Effector CD4-positive, alpha-beta T cell (primary cell): ENCODE measurements around the gene DIPK1C.

Experiments used
- DNase-seq: peaks from one replicate; pipeline ENCODE4 v3.0.0-alpha.2; 2020

The DIPK1C gene

DNA sequence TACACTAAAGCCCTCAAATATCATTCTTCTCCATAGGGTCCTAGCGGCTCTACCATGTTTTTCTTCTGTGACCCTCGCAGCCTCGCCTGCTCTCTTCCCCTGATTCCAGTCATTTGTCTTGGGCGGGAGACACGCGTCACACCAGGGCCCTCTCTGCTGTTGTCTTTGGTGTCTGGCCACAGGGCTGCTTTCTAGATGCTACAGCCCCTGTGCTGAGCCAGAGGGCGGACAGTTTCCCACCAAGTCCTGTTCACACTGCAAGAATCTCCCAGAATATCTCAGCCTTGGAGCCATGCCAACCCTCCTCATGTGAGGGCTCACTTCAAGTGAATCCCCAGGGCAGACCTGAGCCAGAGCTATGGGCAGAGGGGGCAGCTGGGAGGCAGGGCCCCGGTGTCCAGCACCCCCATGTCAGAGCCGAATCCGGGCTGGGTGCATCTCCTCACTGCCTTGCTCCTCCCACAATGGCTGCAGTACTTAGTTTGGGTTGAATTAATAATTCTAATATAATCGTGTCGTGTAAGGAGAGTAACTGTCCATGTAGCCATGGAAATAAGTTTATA lies 42.1 kb downstream of the DIPK1C start:
- no peak for DNase-seq

DNA sequence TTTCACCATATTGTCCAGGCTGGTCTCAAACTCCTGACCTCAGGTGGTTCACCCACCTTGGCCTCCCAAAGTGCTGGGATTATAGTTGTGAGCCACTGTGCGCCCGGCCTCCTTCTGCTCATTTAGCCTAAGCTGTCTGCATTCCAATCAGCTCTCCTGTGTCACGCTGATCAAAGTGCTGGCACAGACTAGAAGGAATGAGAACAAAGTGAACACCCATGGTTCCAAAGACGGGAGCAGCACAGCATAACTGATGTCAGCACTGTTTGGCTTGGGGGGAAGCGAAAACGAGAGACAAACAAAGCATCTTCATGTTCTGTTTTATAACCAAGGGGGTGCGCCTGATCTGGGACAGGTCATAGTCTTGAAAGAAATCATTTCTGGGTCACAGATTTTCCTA lies 43.3 kb downstream of the DIPK1C start:
- DNase-seq = no peak

DNA sequence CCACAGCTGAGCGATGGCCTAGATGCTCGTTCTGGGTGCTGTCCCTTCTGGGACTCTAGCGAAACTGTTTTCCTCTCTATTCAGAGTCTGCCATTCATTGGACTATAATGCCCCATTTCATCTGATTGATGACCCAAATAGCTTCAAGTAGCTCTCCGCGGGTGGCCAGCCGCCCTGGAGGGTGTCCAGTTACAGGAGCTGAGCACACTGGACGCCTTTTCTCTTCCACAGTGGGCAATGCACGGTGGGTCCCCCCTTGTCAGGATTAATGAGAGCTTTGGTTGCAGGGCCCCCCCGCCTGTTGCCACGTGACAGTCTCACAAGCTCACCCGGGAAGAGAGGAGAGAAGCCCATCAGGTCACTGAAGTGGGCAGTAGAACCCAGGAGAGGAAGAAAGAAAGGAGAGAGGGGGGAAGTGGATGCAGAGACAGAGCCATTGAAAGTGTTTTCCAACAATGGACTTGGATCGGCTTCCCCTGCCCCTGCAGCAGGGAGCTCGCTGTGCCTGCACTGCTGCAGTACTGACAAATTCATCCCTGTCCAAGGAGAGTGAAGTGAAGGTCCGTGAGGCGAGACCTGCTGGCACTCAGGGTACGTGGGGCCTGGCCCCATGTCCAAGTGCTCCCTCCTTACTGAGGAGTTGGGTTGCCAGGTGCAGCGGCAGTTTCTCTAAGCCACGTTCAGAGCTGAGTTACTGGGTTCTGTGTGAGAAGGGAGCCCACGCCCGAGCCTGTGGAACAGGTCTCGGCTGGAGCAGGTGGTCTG lies 44.8 kb downstream of the DIPK1C start:
- no peak for DNase-seq

DNA sequence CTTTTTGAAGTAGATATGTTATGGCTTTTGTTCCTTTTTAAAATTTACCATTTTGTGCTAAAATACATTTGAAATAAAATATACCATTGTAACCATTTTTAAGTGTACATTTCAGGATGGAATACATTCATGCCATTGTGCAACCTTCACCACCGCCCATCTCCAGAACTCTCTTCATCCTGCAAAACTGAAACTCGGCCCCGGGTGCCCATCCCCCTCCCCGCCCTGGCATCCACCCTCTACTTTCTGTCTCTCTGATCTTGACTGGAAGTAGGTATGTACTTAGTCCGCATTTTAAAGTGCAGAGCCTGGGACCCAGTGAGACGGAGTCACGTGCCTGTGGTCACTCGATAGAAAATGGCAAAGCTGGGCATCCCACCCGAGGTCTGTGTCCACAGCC lies 45.6 kb downstream of the DIPK1C start:
- DNase-seq = no peak

DNA sequence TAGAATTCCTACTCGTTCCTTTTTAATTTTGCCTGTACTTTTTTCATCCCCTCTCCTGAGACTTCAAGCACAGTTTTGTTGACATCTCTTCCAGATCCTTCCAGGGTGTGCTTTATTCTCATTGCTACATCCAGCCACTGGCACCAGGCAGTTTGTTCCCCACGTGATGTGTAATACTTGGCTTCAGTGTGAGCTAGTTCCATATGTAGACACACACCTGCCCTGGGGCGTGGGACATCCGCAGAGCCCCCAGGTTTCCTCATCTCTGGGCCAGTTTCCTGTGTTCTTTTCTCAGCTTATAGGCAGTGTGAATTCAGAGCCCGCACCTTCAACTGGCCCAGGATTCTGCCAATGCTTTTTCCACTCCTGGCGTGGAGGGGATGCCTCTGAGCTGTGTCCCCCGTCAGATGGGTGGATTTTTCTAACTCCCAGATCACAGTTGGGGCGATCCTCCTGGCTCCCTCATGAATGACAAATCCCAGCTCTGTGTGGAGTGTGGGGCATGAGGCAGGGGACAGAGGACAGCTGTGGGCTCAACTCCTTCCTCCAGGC lies 46.6 kb downstream of the DIPK1C start:
- no peak for DNase-seq

DNA sequence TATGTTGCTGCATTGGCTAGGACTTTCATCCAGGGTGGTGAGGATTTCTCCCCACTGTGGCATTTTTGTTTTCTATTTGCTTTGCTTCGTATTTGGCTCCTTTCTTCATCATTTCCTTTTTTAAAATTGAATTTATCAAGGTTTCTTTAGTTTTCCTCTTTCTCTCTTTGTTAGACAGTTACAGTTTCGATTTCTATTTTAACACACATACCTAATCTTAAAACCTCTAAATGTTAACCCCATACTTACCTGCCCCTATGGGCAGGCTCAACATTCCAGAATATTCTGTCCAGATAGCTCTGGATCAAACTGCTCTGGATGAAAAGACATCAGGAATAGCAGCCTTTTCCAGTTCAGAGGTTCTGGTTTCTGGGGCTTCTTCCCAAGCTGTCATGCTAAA lies 49.2 kb downstream of the DIPK1C start:
- no peak for DNase-seq

DNA sequence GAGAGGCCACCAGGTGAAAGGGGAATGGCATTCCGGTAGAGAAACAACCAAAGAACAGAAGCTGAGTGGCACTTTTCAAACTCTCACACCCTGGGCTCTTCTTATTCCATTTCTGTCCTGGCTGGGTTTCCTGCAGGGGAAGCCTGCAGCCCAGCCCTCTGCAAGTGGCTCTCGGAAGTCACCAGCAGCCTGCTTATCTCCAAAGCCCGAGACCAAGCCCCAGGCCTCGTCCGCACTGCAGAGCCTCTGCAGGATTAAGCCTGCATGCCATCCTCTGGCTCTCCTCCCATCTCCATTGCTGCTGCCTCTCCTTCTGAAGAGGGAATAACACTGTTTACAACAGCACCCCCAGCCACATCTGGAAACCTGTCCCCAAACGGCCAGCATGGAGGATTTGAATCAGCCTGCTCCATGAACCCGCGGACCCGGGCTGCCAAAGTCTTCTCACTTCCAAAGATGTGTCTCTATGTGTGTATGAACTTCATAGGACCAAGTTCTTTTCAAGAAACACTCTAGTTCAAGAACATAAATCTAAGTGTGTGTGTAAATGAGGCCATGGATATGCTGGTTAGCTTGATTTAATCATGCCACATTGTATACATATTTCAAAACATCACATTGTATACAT lies 54.2 kb downstream of the DIPK1C start:
- DNase-seq = no peak

DNA sequence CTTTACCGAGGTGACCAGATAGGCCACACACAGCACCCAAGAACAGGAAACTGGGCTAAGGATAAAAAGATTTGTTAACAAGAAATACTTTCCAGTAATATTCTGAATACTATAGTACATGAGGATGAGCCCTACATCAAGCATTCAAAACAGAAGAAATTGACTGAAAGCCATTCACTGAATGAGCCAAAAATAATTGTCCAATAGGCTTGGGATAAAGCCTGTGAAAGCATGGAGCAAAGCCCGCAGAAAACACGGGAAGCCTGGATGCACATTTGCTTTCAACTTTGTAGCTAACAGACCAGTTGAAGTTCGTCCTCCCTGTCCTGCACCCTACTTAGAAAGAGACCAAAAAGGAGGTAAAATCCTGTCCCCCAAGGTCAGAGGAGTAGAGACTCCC lies 56.3 kb downstream of the DIPK1C start:
- no peak for DNase-seq

DNA sequence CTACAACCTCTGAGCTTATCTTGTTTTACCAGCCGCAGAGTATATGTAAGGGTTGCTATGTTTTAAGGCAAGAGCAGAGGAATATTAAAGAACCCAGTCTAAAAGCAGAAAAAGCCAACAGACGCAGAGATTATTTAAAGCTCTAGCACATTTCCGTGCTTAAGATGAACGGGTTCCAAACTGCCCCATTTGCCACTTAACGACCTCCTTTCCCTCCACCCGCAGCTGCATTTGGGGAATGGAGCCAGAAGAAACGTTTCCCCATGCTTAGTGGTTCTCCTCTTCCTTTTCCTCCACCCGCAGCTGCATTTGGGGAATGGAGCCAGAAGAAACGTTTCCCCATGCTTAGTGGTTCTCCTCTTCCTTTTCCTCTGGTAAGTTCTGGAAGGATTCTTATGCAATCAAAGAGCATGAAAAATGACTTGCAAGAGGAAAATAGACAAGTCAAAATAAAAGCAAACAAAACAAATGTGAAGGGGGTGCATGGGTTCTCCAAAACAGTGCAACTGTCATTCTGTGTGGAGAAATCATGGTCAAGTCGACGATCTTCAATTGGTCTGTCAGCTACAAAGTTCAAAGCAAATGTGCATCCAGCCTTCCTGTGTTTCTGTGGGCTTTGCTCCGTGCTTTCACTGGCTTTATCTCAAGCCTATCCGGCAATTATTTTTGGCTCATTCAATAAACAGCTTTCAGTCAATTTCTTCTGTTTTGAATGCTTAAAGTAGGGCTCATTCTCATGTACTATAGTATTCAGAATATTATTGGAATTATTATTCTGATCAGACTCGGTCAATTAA lies 57.8 kb downstream of the DIPK1C start:
- DNase-seq = no peak

DNA sequence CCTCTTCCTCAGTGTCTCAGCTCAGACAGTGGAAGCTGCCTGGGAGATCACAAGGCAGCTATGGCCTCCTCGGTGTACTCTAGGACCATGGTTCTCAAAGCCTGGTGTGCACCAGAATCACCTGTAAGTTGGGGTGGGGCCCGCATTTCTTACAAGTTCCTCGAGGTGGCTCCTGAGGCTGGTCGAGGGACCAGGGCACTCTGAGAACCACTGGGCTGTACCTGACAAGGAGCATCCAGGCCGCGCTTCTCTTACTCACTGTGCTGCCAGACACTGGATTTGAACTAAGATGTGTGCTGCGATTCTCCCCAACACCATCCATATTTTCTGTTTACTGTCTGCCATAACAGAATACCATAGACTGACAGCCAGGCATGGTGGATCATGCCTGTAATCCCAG lies 59.5 kb downstream of the DIPK1C start:
- DNase-seq = no peak

DNA sequence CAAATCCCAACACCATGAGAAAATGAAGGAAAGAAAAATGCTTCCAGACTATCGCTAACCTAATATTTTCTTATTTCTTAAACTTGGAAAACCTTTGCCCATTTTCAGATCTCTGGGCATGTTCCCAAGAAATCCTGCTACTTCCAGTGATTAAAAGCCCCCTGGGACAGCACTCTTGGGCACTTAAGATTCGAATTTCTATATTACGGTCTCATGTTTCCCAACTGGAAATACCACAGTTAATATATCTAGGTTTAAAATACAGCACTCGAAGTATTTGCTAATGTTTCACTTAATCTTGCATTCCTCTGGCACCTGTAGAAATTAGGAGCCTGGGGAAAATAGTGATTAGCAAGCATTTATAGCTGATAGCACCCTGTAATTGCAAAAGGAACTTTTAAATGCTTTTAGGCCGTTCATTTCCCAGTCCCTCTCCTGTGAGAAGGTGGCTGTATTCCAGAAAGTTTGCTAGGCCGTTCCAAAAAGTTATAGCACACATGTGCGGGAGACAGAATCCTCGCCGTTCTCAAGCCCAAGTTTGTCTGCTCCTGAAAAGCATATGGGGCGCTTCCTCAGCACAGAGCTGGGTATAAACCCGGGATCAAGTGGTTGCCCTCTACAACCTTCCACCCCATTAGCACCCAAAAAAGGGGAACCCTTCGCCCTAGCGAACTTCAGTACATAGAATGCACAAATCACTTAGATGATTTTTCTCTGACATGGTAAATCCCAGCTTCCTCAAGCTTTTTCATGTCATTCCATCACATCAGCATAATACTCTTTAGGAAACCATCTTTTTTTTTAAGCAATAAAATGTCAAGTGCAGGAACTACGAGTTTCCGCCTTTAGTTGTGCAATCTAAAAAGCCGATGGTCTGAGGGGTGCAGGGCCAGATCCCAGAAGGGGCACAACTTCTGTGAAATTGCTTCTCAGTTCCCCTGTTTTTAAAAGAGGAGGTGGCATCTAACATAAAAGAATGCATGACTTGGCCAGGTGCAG lies 60.6 kb downstream of the DIPK1C start:
- DNase-seq = no peak

DNA sequence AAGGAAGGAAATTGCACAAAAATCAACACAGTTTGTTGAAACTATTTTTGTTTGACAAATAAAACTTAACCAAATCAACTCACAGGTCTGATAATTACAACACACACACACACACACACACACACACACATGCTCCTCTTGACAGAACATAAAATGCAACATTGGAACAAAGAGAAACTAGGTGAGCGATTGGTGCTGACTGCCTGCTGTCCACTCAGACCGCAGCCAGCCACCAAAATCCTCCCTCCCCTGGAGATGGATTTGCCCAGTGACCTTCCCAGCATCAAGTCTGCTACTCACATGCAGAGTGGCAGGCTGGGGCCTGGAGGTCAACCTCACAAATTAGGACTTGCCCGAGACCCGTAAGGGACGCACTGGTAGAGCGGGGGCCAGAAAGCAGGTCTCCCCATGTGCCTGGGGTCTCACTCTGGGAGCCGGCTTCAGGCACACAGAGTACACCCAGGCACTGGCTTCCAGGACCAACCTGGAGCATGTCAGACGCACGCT lies 61.4 kb downstream of the DIPK1C start:
- DNase-seq = no peak

DNA sequence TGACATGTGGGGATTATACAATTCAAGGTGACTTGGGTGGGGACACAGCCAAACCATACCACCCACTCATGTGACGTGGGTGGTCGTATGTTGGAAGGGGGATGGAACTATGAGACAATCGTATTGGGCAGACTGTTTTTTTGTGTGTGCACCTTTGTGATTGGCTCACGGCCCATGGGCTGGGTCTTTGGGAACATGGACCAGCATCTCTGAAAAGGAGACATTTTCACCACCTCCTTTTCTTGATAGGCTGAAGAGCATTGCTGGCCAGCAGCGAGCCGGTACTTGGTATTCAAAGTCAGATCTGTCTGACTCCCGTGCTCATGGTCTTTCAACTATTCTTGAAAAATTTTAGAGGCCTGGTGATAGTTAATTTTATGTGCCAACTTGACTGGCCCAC lies 62.1 kb downstream of the DIPK1C start:
- DNase-seq = no peak

DNA sequence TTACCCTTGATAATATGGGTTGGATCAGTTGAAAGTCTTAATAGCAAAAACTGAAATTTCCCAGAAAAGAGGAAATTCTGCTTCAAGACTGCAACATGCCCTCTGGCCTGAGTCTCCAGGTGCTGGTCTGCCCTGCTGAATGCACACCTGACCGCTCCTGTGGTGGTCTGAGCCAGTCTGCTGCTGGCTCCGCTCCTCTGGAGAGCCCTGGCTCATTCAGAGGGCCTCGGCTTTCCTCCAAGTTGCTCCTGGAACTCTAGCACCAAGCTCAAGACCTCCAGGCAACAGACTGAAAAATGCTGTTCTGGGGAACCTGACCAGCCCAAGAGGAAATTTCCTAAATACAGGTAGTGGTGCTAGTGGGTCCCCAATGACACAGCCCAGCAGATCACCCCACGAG lies 64.8 kb downstream of the DIPK1C start:
- DNase-seq = no peak

DNA sequence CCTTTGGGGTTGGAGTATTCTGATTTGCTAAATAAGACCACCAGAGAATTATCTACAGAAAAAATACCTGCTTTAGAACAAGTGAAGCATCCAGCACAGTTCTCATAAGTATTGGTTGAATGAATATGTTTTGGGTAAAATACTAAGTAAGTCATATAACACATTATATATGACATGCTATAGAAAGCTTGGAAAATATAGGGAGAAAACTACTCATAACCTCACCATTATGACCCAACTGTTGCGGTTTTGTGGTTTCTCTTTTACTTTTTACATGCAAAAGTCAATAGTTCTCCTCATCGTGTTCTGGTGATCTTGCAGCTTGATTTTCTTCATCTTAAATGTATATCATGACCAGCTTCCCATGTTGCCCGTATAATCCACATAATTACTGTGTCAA lies 66.2 kb downstream of the DIPK1C start:
- no peak for DNase-seq

DNA sequence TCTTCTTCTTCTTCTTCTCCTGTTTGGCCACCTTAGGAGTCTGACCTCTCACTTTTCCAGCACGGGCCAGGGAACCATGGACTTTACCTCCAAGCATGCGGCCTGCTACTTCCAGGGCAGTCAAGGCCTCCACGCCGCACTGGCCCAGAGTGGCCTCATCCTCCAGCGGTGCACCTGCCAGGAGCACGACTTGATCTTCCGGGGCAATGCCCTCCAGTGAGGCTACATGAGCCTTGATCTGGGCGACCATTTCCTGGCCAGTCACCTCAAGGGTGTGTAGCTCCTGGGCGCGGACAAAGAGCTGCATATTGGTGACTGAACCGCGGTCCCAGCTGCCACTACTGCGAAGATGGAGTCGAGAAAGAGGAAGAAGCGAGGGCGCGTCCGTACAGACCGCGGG lies 67.1 kb downstream of the DIPK1C start:
- DNase-seq = no peak

DNA sequence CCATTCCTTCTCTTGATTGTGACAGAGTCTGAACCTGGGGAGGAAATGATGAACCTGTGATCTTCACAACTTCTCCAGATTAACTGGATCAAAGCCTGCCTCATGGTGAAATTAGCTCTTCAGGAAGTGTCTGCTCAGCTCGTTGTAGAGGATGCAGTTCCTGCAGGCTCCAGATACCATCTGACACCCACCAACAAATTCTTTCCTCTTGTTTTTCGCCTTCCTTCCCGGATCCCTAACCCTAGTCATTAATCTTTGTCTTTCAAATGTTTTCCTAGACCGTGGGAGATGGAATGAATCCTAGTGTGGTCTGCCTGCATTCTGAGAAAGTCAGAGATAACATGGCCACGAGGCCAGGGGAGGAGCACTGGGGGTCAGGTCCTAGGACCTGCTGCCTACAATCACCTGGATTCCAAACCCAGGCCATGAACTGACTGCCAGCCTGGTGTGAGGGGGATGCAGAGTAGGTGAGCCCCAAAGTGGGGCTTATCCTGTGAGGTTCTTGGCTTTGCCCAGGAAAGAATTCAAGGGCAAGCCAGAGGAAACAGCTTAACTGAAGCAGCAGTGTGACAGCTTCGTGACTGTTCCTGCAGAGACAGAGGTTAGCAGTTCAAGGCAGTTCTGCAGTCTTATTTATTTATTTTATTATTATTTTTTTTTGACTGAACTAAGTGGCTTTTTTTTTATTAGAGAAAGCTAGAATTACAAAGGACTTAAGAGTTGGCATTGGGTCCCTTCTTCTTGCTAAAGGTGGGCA lies 67.8 kb downstream of the DIPK1C start:
- DNase-seq = no peak

DNA sequence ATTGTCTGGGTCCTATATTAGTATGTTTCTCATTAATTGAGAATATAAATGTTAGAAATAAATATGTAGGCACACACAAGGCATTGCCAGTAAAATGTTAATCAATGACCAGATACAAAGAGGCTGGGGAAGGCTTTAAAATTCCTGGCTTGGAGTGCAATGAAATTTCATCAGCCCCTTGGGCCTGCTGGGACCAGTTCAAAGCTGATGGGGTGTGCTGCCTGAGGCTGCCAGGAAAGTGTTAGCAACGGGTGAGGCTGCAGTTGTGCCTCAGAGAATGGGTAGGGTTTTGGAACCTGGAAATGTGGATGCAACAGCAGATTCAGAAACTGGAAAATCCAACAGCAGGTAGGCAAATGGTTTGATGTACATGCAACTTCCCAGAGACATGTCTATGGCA lies 68.9 kb downstream of the DIPK1C start:
- DNase-seq = no peak

DNA sequence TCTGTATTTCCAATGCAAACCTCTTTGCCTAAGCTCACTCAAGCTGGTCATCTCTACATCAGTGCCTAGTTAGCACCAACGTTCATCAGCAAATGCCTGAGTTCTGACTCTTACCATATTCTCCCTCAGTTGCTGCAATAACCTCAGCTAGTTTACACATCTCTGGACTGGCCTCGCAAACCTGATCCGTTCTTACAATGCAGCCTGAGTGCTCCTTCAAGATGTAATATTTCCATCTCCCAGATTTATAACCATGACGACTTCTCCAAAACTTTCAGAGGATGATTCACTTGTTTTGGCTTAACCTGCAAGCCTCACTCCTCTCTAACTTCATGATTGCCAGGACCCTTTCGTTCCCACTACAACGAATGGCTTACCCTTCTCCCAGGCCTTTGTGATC lies 69.7 kb downstream of the DIPK1C start:
- DNase-seq = no peak
